Measurements from ENCODE around the gene MYLK4.

MYLK4 gene

DNA sequence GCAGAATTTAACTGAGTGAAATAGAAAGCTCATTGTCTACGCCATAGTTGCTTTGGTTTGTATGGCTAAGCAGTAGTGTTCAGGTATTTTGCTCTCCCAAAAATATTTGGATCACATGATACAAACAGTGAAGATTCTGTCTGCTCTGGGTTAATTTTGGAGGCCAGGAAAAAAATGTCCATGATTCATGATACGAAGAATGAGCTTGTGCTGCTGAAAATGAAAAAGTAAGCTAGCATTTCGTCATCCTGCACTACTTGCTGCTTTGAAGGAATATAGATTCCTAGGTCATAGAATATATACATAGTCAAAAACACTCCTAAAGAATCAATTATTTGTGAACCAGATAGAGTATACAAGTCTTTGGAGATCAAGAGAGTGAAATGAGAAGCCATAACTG, 22.7 kb upstream of the MYLK4 start:
- Histone ChIP-seq H3K36me3 (peaks cover 80% of the 10 kb centered on the region), H3K27me3 (ENCODE audit: insufficient read depth, low read depth, severe bottlenecking) (no peaks in the 10 kb centered on the region), H3K27ac (no peak overlapping the region), H3K9me3 (ENCODE audit: severe bottlenecking) (no peaks in the 10 kb centered on the region), H3K4me3 (ENCODE audit: low read depth, low read length) (no peak overlapping the region)
- no peak for DNase-seq
- TF ChIP-seq, protein P1, sequence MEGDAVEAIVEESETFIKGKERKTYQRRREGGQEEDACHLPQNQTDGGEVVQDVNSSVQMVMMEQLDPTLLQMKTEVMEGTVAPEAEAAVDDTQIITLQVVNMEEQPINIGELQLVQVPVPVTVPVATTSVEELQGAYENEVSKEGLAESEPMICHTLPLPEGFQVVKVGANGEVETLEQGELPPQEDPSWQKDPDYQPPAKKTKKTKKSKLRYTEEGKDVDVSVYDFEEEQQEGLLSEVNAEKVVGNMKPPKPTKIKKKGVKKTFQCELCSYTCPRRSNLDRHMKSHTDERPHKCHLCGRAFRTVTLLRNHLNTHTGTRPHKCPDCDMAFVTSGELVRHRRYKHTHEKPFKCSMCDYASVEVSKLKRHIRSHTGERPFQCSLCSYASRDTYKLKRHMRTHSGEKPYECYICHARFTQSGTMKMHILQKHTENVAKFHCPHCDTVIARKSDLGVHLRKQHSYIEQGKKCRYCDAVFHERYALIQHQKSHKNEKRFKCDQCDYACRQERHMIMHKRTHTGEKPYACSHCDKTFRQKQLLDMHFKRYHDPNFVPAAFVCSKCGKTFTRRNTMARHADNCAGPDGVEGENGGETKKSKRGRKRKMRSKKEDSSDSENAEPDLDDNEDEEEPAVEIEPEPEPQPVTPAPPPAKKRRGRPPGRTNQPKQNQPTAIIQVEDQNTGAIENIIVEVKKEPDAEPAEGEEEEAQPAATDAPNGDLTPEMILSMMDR (IDR thresholded peaks at IDR 0.05; ENCODE audit: low read depth, low read length), result no peak

DNA sequence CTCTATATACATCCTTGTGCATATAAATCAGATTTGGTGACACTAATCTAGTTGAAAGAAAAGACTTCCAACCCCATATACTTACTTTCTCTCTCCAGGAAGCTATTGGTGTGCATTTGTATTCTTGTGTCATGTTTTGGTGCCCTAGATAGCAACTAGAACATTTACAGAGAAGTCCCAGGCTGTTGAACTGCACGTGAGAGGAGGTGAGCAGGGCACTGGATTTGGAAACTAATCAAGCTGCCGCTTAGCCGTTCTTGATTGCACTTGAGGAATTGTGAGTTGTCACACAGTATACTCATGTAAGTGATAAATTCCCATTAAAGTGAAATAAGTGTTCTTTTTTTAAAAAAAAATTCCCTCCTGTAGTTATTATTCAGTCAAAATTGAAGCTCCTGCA, 22.1 kb upstream of the MYLK4 start:
- H3K36me3 ChIP-seq, result peaks cover 85% of the 10 kb centered on the region
- no peaks in the 10 kb centered on the region for H3K9me3 ChIP-seq (ENCODE audit: severe bottlenecking)
- TF ChIP-seq, protein P1 (IDR thresholded peaks at IDR 0.05; ENCODE audit: low read depth, low read length), result no peak
- no peak overlapping the region for H3K4me3 ChIP-seq (ENCODE audit: low read depth, low read length)
- no peaks in the 10 kb centered on the region for H3K27me3 ChIP-seq (ENCODE audit: insufficient read depth, low read depth, severe bottlenecking)
- DNase-seq, result no peak
- no peak overlapping the region for H3K27ac ChIP-seq

DNA sequence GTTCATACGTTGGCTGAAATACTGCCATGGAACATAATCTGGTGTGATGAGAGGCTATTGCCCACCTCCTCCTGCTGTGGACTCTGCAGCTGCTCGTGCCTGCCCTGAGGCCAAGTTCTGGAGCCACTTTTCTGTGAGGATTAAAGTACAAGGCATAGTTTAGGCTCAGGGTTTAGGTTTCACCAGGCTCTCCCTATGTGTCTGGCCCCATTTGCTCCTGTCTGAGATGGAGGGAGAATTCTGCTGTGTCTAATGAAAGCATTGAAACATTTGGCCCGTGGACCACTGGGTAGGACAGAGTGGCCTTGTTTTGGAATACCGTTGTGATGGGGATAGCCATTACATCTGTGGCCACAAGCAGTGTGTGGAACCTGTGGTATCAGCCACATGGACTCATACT, 20.4 kb upstream of the MYLK4 start:
- peaks cover 82% of the 10 kb centered on the region for H3K36me3 ChIP-seq
- no peak for DNase-seq
- no peak overlapping the region for H3K4me3 ChIP-seq (ENCODE audit: low read depth, low read length)
- H3K27me3 ChIP-seq (ENCODE audit: insufficient read depth, low read depth, severe bottlenecking), result no peaks in the 10 kb centered on the region
- H3K27ac ChIP-seq, result no peak overlapping the region
- H3K9me3 ChIP-seq (ENCODE audit: severe bottlenecking), result no peaks in the 10 kb centered on the region
- TF ChIP-seq, protein P1 (IDR thresholded peaks at IDR 0.05; ENCODE audit: low read depth, low read length), result no peak

DNA sequence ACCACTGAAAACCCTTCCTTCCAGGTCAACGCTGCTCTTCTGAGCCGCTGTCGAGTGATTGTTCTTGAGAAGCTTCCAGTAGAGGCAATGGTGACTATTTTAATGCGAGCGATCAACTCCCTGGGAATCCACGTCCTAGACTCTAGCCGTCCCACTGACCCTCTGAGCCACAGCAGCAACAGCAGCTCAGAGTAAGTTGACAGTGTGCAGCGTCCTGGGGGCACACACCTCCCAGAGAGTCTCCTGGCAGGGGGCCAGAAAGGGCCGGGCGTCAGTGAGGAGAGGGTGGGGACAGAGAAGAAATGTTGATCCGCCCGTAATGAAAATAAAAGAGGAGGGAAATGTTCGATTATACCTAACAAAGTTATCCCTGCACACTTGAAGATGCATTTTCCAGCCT, 19.4 kb upstream of the MYLK4 start:
- DNase-seq, result no peak
- no peaks in the 10 kb centered on the region for H3K9me3 ChIP-seq (ENCODE audit: severe bottlenecking)
- TF ChIP-seq, protein P1 (IDR thresholded peaks at IDR 0.05; ENCODE audit: low read depth, low read length), result no peak
- H3K4me3 ChIP-seq (ENCODE audit: low read depth, low read length), result no peak overlapping the region
- no peaks in the 10 kb centered on the region for H3K27me3 ChIP-seq (ENCODE audit: insufficient read depth, low read depth, severe bottlenecking)
- H3K27ac ChIP-seq, result no peak overlapping the region
- H3K36me3 ChIP-seq, result peaks cover 75% of the 10 kb centered on the region

DNA sequence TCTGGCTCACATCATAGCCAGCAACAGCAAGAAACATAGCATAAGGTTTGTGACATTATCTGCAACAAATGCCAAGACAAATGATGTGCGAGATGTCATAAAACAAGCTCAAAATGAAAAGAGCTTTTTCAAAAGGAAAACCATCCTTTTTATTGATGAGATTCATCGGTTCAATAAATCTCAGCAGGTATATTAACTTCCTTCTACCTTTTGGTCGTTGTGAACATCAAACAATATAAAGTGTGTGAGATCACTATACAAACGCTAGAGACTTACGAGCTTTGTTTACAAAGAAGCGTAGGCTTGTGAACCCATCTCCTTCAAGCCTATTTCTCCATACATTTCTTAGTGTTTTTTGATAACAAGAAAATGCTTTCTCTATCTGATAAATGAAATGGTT, 18.0 kb upstream of the MYLK4 start:
- no peak overlapping the region for H3K4me3 ChIP-seq (ENCODE audit: low read depth, low read length)

More for the DNA sequence above, 18.0 kb upstream of the MYLK4 start:
- Histone ChIP-seq H3K9me3 (ENCODE audit: severe bottlenecking) (no peaks in the 10 kb centered on the region), H3K36me3 (peaks cover 60% of the 10 kb centered on the region), H3K27me3 (ENCODE audit: insufficient read depth, low read depth, severe bottlenecking) (no peaks in the 10 kb centered on the region), H3K27ac (no peak overlapping the region)
- TF ChIP-seq, protein P1 (IDR thresholded peaks at IDR 0.05; ENCODE audit: low read depth, low read length), result no peak
- no peak for DNase-seq
